ENCODE results near the gene MT1A.

DNA sequence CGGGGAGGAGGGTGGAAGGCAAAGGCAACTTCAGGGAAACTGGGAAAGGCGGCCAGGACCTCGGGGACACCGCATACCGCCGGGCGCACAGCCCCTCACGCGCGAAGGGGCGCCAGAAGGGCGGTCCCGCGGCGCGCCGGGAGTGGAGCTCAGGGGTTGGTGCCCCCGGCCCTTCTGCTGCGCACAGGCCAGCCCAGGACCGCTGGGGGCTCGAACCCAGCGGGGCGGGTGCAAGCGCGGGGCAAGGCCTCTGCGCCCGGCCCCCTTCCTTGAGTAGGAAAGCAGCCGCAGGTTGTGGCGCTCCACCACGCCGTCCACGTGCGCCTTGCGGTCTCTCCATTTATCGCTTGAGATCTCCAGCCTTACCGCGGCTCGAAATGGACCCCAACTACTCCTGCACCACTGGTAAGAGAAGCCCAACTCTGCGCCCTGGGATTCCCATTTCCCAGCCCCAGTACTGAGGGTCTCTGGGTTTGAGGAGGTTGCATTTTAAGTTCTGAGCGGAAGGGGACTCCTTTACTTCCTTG lies 3.0 kb upstream of the MT1A start:
- no peak for TF ChIP-seq EZH2phosphoT487 (IDR thresholded peaks at IDR 0.05; ENCODE audit: borderline replicate concordance, low read length)
- TF ChIP-seq, protein P1, sequence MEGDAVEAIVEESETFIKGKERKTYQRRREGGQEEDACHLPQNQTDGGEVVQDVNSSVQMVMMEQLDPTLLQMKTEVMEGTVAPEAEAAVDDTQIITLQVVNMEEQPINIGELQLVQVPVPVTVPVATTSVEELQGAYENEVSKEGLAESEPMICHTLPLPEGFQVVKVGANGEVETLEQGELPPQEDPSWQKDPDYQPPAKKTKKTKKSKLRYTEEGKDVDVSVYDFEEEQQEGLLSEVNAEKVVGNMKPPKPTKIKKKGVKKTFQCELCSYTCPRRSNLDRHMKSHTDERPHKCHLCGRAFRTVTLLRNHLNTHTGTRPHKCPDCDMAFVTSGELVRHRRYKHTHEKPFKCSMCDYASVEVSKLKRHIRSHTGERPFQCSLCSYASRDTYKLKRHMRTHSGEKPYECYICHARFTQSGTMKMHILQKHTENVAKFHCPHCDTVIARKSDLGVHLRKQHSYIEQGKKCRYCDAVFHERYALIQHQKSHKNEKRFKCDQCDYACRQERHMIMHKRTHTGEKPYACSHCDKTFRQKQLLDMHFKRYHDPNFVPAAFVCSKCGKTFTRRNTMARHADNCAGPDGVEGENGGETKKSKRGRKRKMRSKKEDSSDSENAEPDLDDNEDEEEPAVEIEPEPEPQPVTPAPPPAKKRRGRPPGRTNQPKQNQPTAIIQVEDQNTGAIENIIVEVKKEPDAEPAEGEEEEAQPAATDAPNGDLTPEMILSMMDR (IDR thresholded peaks at IDR 0.05; ENCODE audit: low read depth, low read length, poor library complexity, severe bottlenecking) = no peak
